Testis (tissue), 2 donors: Measurements from ENCODE around the gene SIPA1L3.

Experiments
- POLR2A ChIP-seq: fragments of 450-650 bp; IDR thresholded peaks from one replicate; pipeline ENCODE4 v1.6.1; 2017; ENCODE audit warnings: antibody characterized with exemption, mild to moderate bottlenecking, moderate library complexity
- TF ChIP-seq, protein P1 (sequence below), 3 experiments: fragments of 450-650 bp in 2 of 3; fragments of 200-600 bp in 1 of 3; sonication (generic) in 1 of 3; IDR thresholded peaks; one replicate each; pipeline ENCODE4 v1.5.1; 2016 to 2019; ENCODE audit warnings: antibody characterized with exemption in 3 of 3, mild to moderate bottlenecking in 2 of 3, moderate library complexity in 1 of 3

DNA sequence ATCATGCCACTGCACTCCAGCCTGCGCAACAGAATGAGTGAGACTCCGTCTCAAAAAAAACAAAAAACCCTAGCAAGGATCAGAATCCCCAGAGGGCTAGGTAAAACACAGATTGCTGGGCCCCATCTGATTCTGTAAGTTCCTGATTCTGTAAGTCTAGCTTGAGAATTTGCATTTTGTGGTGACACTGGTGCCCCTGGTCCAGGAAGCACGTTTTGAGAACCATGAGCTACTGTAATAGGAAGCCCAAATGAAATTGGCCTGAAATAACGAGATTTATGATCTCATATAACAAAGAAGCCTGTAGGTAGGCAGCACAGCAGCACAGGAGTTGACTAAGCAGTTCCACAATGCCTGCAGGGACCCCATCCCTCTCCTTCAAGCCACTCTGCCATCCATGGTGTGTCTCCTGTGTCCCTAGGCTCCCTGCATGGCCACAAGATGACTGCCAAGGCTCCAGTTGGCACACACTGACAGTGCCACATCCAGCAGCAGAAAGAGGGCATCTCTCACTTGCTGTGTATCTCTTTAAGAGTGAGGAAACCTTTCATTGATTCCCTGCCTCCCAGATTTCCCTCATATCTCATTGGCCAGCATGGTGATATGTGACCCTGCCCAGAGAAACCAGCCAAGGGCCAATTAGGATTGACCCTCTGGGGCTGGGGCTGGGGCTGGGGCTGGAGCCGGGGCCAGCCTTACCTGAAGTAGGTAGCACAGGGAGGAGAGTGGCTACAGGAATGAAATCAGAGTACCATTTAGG is 21.7 kb downstream of the SIPA1L3 start:
- TF ChIP-seq, protein P1, sequence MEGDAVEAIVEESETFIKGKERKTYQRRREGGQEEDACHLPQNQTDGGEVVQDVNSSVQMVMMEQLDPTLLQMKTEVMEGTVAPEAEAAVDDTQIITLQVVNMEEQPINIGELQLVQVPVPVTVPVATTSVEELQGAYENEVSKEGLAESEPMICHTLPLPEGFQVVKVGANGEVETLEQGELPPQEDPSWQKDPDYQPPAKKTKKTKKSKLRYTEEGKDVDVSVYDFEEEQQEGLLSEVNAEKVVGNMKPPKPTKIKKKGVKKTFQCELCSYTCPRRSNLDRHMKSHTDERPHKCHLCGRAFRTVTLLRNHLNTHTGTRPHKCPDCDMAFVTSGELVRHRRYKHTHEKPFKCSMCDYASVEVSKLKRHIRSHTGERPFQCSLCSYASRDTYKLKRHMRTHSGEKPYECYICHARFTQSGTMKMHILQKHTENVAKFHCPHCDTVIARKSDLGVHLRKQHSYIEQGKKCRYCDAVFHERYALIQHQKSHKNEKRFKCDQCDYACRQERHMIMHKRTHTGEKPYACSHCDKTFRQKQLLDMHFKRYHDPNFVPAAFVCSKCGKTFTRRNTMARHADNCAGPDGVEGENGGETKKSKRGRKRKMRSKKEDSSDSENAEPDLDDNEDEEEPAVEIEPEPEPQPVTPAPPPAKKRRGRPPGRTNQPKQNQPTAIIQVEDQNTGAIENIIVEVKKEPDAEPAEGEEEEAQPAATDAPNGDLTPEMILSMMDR (IDR thresholded peaks at IDR 0.05), result no peak
- TF ChIP-seq POLR2A, result no peak
